GM12891 (cell line): ENCODE data around the gene ATP6V0E2.

Experiments
- POLR2A ChIP-seq: IDR thresholded peaks from 2 replicates; pipeline ENCODE4 v1.6.1; 2011; ENCODE audit warnings: low read depth, low read length, control low read depth
- POLR2AphosphoS5 ChIP-seq: IDR thresholded peaks from 2 replicates; pipeline ENCODE4 v1.6.1; 2011; ENCODE audit warnings: low read depth, low read length, control low read depth
- SPI1 ChIP-seq: IDR thresholded peaks from 2 replicates; pipeline ENCODE4 v1.6.1; 2011; ENCODE audit warnings: low read depth, low read length, control low read depth
- TAF1 ChIP-seq: IDR thresholded peaks from 2 replicates; pipeline ENCODE4 v1.6.1; 2011; ENCODE audit warnings: low read depth, low read length, control low read depth

GRCh38 chr7:149881328-149882247, 7.8 kb downstream of the ATP6V0E2 start:
- TF ChIP-seq POLR2A: no peak
- no peak for TF ChIP-seq POLR2AphosphoS5
- TF ChIP-seq SPI1: no peak
- TF ChIP-seq TAF1: no peak
